ENCODE measurements around the gene CMTM7.
A peak's percentile ranks its signal among the peaks of the same experiment; 100 is the strongest.

The CMTM7 gene

GRCh38 chr3:32493437-32494414 lies 102.1 kb downstream of the CMTM7 start:
- no peaks in the 10 kb centered on the region for H3K27me3 ChIP-seq (ENCODE audit: control insufficient read depth, insufficient read depth, low read length)
- H3K4me3 ChIP-seq (ENCODE audit: low read depth, low read length), result no peak overlapping the region
- H3K4me1 ChIP-seq (ENCODE audit: control insufficient read depth, insufficient read depth, low read length), result peaks cover 4% of the 10 kb centered on the region
- H3K9ac ChIP-seq (ENCODE audit: low read depth, low read length), result peak overlapping the region; percentile 39
- H3K9me3 ChIP-seq (ENCODE audit: control insufficient read depth, insufficient read depth, low read length), result no peaks in the 10 kb centered on the region
- H3K36me3 ChIP-seq (ENCODE audit: control insufficient read depth, insufficient read depth, low read length), result no peaks in the 10 kb centered on the region

GRCh38 chr3:32495085-32495484 lies 103.4 kb downstream of the CMTM7 start:
- no peaks in the 10 kb centered on the region for H3K9me3 ChIP-seq (ENCODE audit: control insufficient read depth, insufficient read depth, low read length)
- H3K4me3 ChIP-seq (ENCODE audit: low read depth, low read length), result no peak overlapping the region
- H3K27me3 ChIP-seq (ENCODE audit: control insufficient read depth, insufficient read depth, low read length), result no peaks in the 10 kb centered on the region
- H3K36me3 ChIP-seq (ENCODE audit: control insufficient read depth, insufficient read depth, low read length), result no peaks in the 10 kb centered on the region
- no peak overlapping the region for H3K9ac ChIP-seq (ENCODE audit: low read depth, low read length)
- peaks cover 4% of the 10 kb centered on the region for H3K4me1 ChIP-seq (ENCODE audit: control insufficient read depth, insufficient read depth, low read length)

- Histone ChIP-seq H3K4me1 (ENCODE audit: control insufficient read depth, insufficient read depth, low read length) (peaks cover 7% of the 10 kb centered on the region), H3K9me3 (ENCODE audit: control insufficient read depth, insufficient read depth, low read length) (no peaks in the 10 kb centered on the region), H3K4me3 (ENCODE audit: low read depth, low read length) (no peak overlapping the region), H3K27me3 (ENCODE audit: control insufficient read depth, insufficient read depth, low read length) (no peaks in the 10 kb centered on the region), H3K9ac (ENCODE audit: low read depth, low read length) (no peak overlapping the region), H3K36me3 (ENCODE audit: control insufficient read depth, insufficient read depth, low read length) (no peaks in the 10 kb centered on the region)
These were observed 104.0 kb downstream of the CMTM7 start for GRCh38 chr3:32495609-32496008.

GRCh38 chr3:32498252-32498651 lies 106.6 kb downstream of the CMTM7 start:
- H3K27me3 ChIP-seq (ENCODE audit: control insufficient read depth, insufficient read depth, low read length), result no peaks in the 10 kb centered on the region
- H3K9ac ChIP-seq (ENCODE audit: low read depth, low read length), result no peak overlapping the region
- H3K9me3 ChIP-seq (ENCODE audit: control insufficient read depth, insufficient read depth, low read length), result no peaks in the 10 kb centered on the region
- peaks cover 13% of the 10 kb centered on the region for H3K4me1 ChIP-seq (ENCODE audit: control insufficient read depth, insufficient read depth, low read length)
- H3K4me3 ChIP-seq (ENCODE audit: low read depth, low read length), result no peak overlapping the region
- H3K36me3 ChIP-seq (ENCODE audit: control insufficient read depth, insufficient read depth, low read length), result no peaks in the 10 kb centered on the region

GRCh38 chr3:32498992-32499391 lies 107.3 kb downstream of the CMTM7 start:
- Histone ChIP-seq H3K36me3 (ENCODE audit: control insufficient read depth, insufficient read depth, low read length) (no peaks in the 10 kb centered on the region), H3K4me3 (ENCODE audit: low read depth, low read length) (no peak overlapping the region), H3K9ac (ENCODE audit: low read depth, low read length) (no peak overlapping the region), H3K9me3 (ENCODE audit: control insufficient read depth, insufficient read depth, low read length) (no peaks in the 10 kb centered on the region), H3K27me3 (ENCODE audit: control insufficient read depth, insufficient read depth, low read length) (no peaks in the 10 kb centered on the region), H3K4me1 (ENCODE audit: control insufficient read depth, insufficient read depth, low read length) (peaks cover 17% of the 10 kb centered on the region)

- Histone ChIP-seq H3K4me3 (ENCODE audit: low read depth, low read length) (no peak overlapping the region), H3K27me3 (ENCODE audit: control insufficient read depth, insufficient read depth, low read length) (no peaks in the 10 kb centered on the region), H3K36me3 (ENCODE audit: control insufficient read depth, insufficient read depth, low read length) (no peaks in the 10 kb centered on the region), H3K4me1 (ENCODE audit: control insufficient read depth, insufficient read depth, low read length) (peaks cover 18% of the 10 kb centered on the region), H3K9me3 (ENCODE audit: control insufficient read depth, insufficient read depth, low read length) (no peaks in the 10 kb centered on the region), H3K9ac (ENCODE audit: low read depth, low read length) (no peak overlapping the region)
These were observed 107.9 kb downstream of the CMTM7 start for GRCh38 chr3:32499585-32499984.

GRCh38 chr3:32500231-32500630 lies 108.6 kb downstream of the CMTM7 start:
- Histone ChIP-seq H3K36me3 (ENCODE audit: control insufficient read depth, insufficient read depth, low read length) (no peaks in the 10 kb centered on the region), H3K4me1 (ENCODE audit: control insufficient read depth, insufficient read depth, low read length) (peaks cover 18% of the 10 kb centered on the region), H3K9ac (ENCODE audit: low read depth, low read length) (no peak overlapping the region), H3K9me3 (ENCODE audit: control insufficient read depth, insufficient read depth, low read length) (no peaks in the 10 kb centered on the region), H3K4me3 (ENCODE audit: low read depth, low read length) (no peak overlapping the region), H3K27me3 (ENCODE audit: control insufficient read depth, insufficient read depth, low read length) (no peaks in the 10 kb centered on the region)

GRCh38 chr3:32500880-32501782 lies 109.5 kb downstream of the CMTM7 start:
- Histone ChIP-seq H3K36me3 (ENCODE audit: control insufficient read depth, insufficient read depth, low read length) (no peaks in the 10 kb centered on the region), H3K9ac (ENCODE audit: low read depth, low read length) (no peak overlapping the region), H3K27me3 (ENCODE audit: control insufficient read depth, insufficient read depth, low read length) (no peaks in the 10 kb centered on the region), H3K9me3 (ENCODE audit: control insufficient read depth, insufficient read depth, low read length) (no peaks in the 10 kb centered on the region), H3K4me3 (ENCODE audit: low read depth, low read length) (peak overlapping the region; percentile 88), H3K4me1 (ENCODE audit: control insufficient read depth, insufficient read depth, low read length) (peaks cover 21% of the 10 kb centered on the region)

- no peaks in the 10 kb centered on the region for H3K9me3 ChIP-seq (ENCODE audit: control insufficient read depth, insufficient read depth, low read length)
- H3K4me3 ChIP-seq (ENCODE audit: low read depth, low read length), result peak overlapping the region; percentile 88
- H3K27me3 ChIP-seq (ENCODE audit: control insufficient read depth, insufficient read depth, low read length), result no peaks in the 10 kb centered on the region
- H3K4me1 ChIP-seq (ENCODE audit: control insufficient read depth, insufficient read depth, low read length), result peaks cover 27% of the 10 kb centered on the region
- peak overlapping the region; percentile 68 for H3K9ac ChIP-seq (ENCODE audit: low read depth, low read length)
- H3K36me3 ChIP-seq (ENCODE audit: control insufficient read depth, insufficient read depth, low read length), result no peaks in the 10 kb centered on the region
These were observed 110.1 kb downstream of the CMTM7 start for GRCh38 chr3:32501783-32502117.

- Histone ChIP-seq H3K27me3 (ENCODE audit: control insufficient read depth, insufficient read depth, low read length) (no peaks in the 10 kb centered on the region), H3K4me1 (ENCODE audit: control insufficient read depth, insufficient read depth, low read length) (peaks cover 27% of the 10 kb centered on the region), H3K36me3 (ENCODE audit: control insufficient read depth, insufficient read depth, low read length) (no peaks in the 10 kb centered on the region), H3K9me3 (ENCODE audit: control insufficient read depth, insufficient read depth, low read length) (no peaks in the 10 kb centered on the region), H3K4me3 (ENCODE audit: low read depth, low read length) (peak within 1 kb of the TSS; percentile 88), H3K9ac (ENCODE audit: low read depth, low read length) (peak within 1 kb of the TSS; percentile 68)
These were observed 110.7 kb downstream of the CMTM7 start, which contains the start of gene CMTM6 for GRCh38 chr3:32502118-32502945. Gene CMTM6, minus strand, starts transcription at chr3:32502852. Its CDS starts 107 bp downstream, at chr3:32502745.

- Histone ChIP-seq H3K36me3 (ENCODE audit: control insufficient read depth, insufficient read depth, low read length) (no peaks in the 10 kb centered on the region), H3K9me3 (ENCODE audit: control insufficient read depth, insufficient read depth, low read length) (no peaks in the 10 kb centered on the region), H3K4me1 (ENCODE audit: control insufficient read depth, insufficient read depth, low read length) (peaks cover 27% of the 10 kb centered on the region), H3K4me3 (ENCODE audit: low read depth, low read length) (peak overlapping the region; percentile 26), H3K27me3 (ENCODE audit: control insufficient read depth, insufficient read depth, low read length) (no peaks in the 10 kb centered on the region), H3K9ac (ENCODE audit: low read depth, low read length) (peak overlapping the region; percentile 16)
These were observed 111.3 kb downstream of the CMTM7 start for GRCh38 chr3:32502946-32503286.

Data from iPS-15b (cell line).